GM12873 (cell line): Measurements from ENCODE around the gene HLA-B.

ENCODE experiments used
- CTCF ChIP-seq: IDR thresholded peaks from 2 replicates; pipeline ENCODE4 v1.5.1; 2012; ENCODE audit warnings: low read depth, mild to moderate bottlenecking, moderate library complexity, low read length, control low read depth; ENCODE audit not compliant: insufficient read depth; ENCODE audit errors: missing control alignments

Gene HLA-B

GRCh38 chr6:31304683-31305082 lies 52.3 kb downstream of the HLA-B start:
- TF ChIP-seq CTCF, result no peak
